HepG2 (cell line): Measurements from ENCODE around the gene DNAJC11. TPM values are rescaled to one million over a fixed set of nuclear protein-coding genes. Genes with fewer than 3 reads are reported as not detected.

ENCODE experiments used
- ARID3A ChIP-seq: IDR thresholded peaks from 2 replicates; pipeline ENCODE4 v1.6.1; 2012; ENCODE audit warnings: low read depth, low read length, improper control_type of control experiment
- DMTF1 ChIP-seq: sonication (generic); formaldehyde crosslinking; IDR thresholded peaks from 2 replicates; pipeline ENCODE4 v1.4.0; 2020; ENCODE audit warnings: mild to moderate bottlenecking, missing genetic modification reagents
- DNMT3B ChIP-seq: conservative IDR thresholded peaks from 2 replicates; pipeline ENCODE4 v1.6.1; 2016; ENCODE audit warnings: missing biosample characterization, control low read depth
- FOXJ3 ChIP-seq: sonication (generic); formaldehyde crosslinking; IDR thresholded peaks from 2 replicates; pipeline ENCODE4 v1.4.0; 2020; ENCODE audit warnings: missing genetic modification reagents, mild to moderate bottlenecking, borderline replicate concordance
- IRF9 ChIP-seq: sonication (generic); formaldehyde crosslinking; IDR thresholded peaks from 2 replicates; pipeline ENCODE4 v1.8.0; 2022; ENCODE audit warnings: missing genetic modification reagents, mild to moderate bottlenecking, borderline replicate concordance
- SRSF1 ChIP-seq: fragments of 200-400 bp; formaldehyde crosslinking; optimal IDR thresholded peaks from 2 replicates; pipeline ENCODE3; 2017; ENCODE audit warnings: mild to moderate bottlenecking, low read depth, low read length, moderate library complexity
- SUZ12 ChIP-seq: fragments of 150-350 bp; IDR thresholded peaks from 2 replicates; pipeline ENCODE4 v1.6.1; 2014; ENCODE audit warnings: low read depth, low read length
- TBP ChIP-seq: sonication (generic); formaldehyde crosslinking; IDR thresholded peaks from 2 replicates; pipeline ENCODE4 v1.5.0; 2020; ENCODE audit warnings: missing genetic modification reagents
- TEF ChIP-seq: sonication (generic); formaldehyde crosslinking; IDR thresholded peaks from 2 replicates; pipeline ENCODE4 v1.5.0; 2020; ENCODE audit warnings: missing genetic modification reagents
- TFE3 ChIP-seq: IDR thresholded peaks from 2 replicates; pipeline ENCODE4 v1.6.1; 2016
- TRIM22 ChIP-seq: fragments of 450-650 bp; IDR thresholded peaks from 2 replicates; pipeline ENCODE4 v1.6.1; 2017
- YEATS4 ChIP-seq: sonication (generic); formaldehyde crosslinking; IDR thresholded peaks from 2 replicates; pipeline ENCODE4 v1.4.0; 2020; ENCODE audit warnings: missing genetic modification reagents, borderline replicate concordance
- ZBTB3 ChIP-seq: sonication (generic); formaldehyde crosslinking; IDR thresholded peaks from 2 replicates; pipeline ENCODE4 v1.4.0; 2020; ENCODE audit warnings: low read depth, mild to moderate bottlenecking, moderate library complexity, missing genetic modification reagents, borderline replicate concordance
- ZNF205 ChIP-seq: IDR thresholded peaks from 2 replicates; pipeline ENCODE4 v1.6.1; 2018; ENCODE audit warnings: missing biosample characterization, missing genetic modification reagents
- ZNF207 ChIP-seq: fragments of 450-650 bp; IDR thresholded peaks from 2 replicates; pipeline ENCODE4 v1.6.1; 2016; ENCODE audit warnings: antibody characterized with exemption, borderline replicate concordance
- ZNF225 ChIP-seq: sonication (generic); formaldehyde crosslinking; IDR thresholded peaks from 2 replicates; pipeline ENCODE4 v1.4.0; 2020; ENCODE audit warnings: mild to moderate bottlenecking, missing genetic modification reagents
- ZNF558 ChIP-seq: sonication (generic); formaldehyde crosslinking; IDR thresholded peaks from 2 replicates; pipeline ENCODE4 v1.9.0; 2022; ENCODE audit warnings: mild to moderate bottlenecking, missing genetic modification reagents, borderline replicate concordance
- ZNF770 ChIP-seq: sonication (generic); formaldehyde crosslinking; IDR thresholded peaks from 2 replicates; pipeline ENCODE4 v1.5.0; 2020; ENCODE audit warnings: mild to moderate bottlenecking, missing genetic modification reagents
- polyA plus RNA-seq, 8 experiments: library from polyadenylated mRNA; depleted of rRNA in 3 of 8; stranded (reverse) in 7 of 8; unstranded in 1 of 8; fragments of >200 nt; fragmentation: Illumina TruSeq in 4 of 8; extraction: Trizol in 4 of 8; gene quantifications; 2 replicates each; pipeline versions ENCODE4 v1.2.1 to v1.2.3, GENCODE V29; 2011 to 2016; ENCODE audit warnings: low read depth in 4 of 8, missing spikeins in 1 of 8, mixed read lengths in 1 of 8; ENCODE audit not compliant: insufficient read depth in 1 of 8
- total RNA-seq, 5 experiments: library from RNA; depleted of rRNA; stranded (reverse); fragments of >200 nt; fragmentation: Illumina TruSeq; extraction: Trizol; gene quantifications; 2 replicates each; pipeline ENCODE4 v1.2.3, GENCODE V29; 2016; ENCODE audit warnings: low read depth in 1 of 5

Gene DNAJC11
- total and polyA plus RNA-seq, 2 of the 13 experiments (the other 11 are each of a cell fraction or from before 2014, with no cell fraction given) = 25.1 to 47.6 TPM

GRCh38 chr1:6603915-6604558 lies 97.6 kb downstream of the DNAJC11 start (continued):
- TF ChIP-seq IRF9 (CRISPR knock-in tag) = 0 out of 2 replicates have a peak, but pooled peaks have one; percentile 49
- 0 out of 2 replicates have a peak, but pooled peaks have one; percentile 25 for TF ChIP-seq ZNF770 (CRISPR knock-in tag)
- no peak for TF ChIP-seq DMTF1 (CRISPR knock-in tag)
- 0 out of 2 replicates have a peak, but pooled peaks have one; percentile 30 for TF ChIP-seq ZNF205
- no peak for TF ChIP-seq SUZ12
- TF ChIP-seq DNMT3B = peak; percentile 59; the same call in 1 of the 2 replicates
- peak; percentile 22; the same call in 1 of the 2 replicates for TF ChIP-seq TFE3 (CRISPR knock-in tag)
- TF ChIP-seq ARID3A = peak; percentile 99
- TF ChIP-seq ZNF207 = no peak
- no peak for TF ChIP-seq TRIM22
- no peak for TF ChIP-seq SRSF1
- peak; percentile 37; the same call in 1 of the 2 replicates for TF ChIP-seq YEATS4 (CRISPR knock-in tag)
- TF ChIP-seq TBP = no peak
- peak; percentile 54; the same call in 1 of the 2 replicates for TF ChIP-seq TEF (CRISPR knock-in tag)
- peak; percentile 55 for TF ChIP-seq FOXJ3 (CRISPR knock-in tag)
- no peak for TF ChIP-seq ZNF225
- no peak for TF ChIP-seq ZBTB3
- no peak for TF ChIP-seq ZNF558 (CRISPR knock-in tag)
